ENCODE data around the gene SEL1L. TPM values are rescaled to one million over a fixed set of nuclear protein-coding genes. Genes with fewer than 3 reads are reported as not detected.

Gene SEL1L
- polyA plus RNA-seq, 2 of the 4 experiments (the other 2 are of a cell fraction) = 25.9 to 43.2 TPM

GRCh38 chr14:81436296-81437138 is 97.1 kb downstream of the SEL1L start:
- Histone ChIP-seq H3K9me3 (no peaks in the 10 kb centered on the region; the same call in 2 of the 3 replicates), H3K4me3 (peak overlapping the region; percentile 72), H3K27ac (peak overlapping the region; percentile 34 to 70; a peak in 5 of 6 replicates), H3K4me2 (peak overlapping the region; percentile 100), H3K4me1 (peaks cover 11% of the 10 kb centered on the region)
- ATAC-seq (peak; percentile 92 to 99), FAIRE-seq (no peak), DNase-seq (ENCODE audit: low read depth in 1 of 2, low spot score in 1 of 2) (peak; percentile 58 to 83)
- ChIA-PET CTCF (interaction anchor here (0.6 to 2.5 kb wide), 4 partner anchors 10 to 1381 kb away, joined by 3 to 15 read pairs (median 4); no protein-coding TSS in a partner anchor), POLR2A (interaction anchor here (1.1 to 2.0 kb wide), 2 partner anchors 216 to 218 kb away, joined by 4 to 6 read pairs; partner anchors contain the start of gene GTF2A1)
- WGBS (ENCODE audit: missing lambda C conversion rate) = 5% methylated on average over 14 of the region's 79 CpGs
- peak; percentile 27; the same call in 1 of the 2 replicates for TF ChIP-seq MAX (IDR thresholded peaks at IDR 0.05)
- peak; percentile 45; the same call in 1 of the 2 replicates for TF ChIP-seq RNF2 (IDR thresholded peaks at IDR 0.05; ENCODE audit: borderline replicate concordance, low read depth)
- no peak for TF ChIP-seq CHD2 (IDR thresholded peaks at IDR 0.05; ENCODE audit: low read length, partially characterized antibody)
- TF ChIP-seq E2F6 (IDR thresholded peaks at IDR 0.05; ENCODE audit: borderline replicate concordance, low read depth) = peak; percentile 93

GRCh38 chr14:81435391-81436295 is 98.0 kb downstream of the SEL1L start:
- FAIRE-seq = no peak
- WGBS (ENCODE audit: missing lambda C conversion rate) = 7% methylated on average over 27 of the region's 73 CpGs
- ChIA-PET POLR2A (interaction anchor here (1.1 to 2.0 kb wide), 2 partner anchors 215 to 217 kb away, joined by 4 to 6 read pairs; partner anchors contain the start of gene GTF2A1), CTCF (interaction anchor here (1.0 to 2.5 kb wide), 6 partner anchors 10 to 29 kb away, joined by 3 to 15 read pairs (median 4); no protein-coding TSS in a partner anchor)
- peak; percentile 82 for TF ChIP-seq REST (IDR thresholded peaks at IDR 0.05)
- TF ChIP-seq FOSL2 (IDR thresholded peaks at IDR 0.05) = no peak
- TF ChIP-seq FOSL2 (CRISPR knock-in tag; IDR thresholded peaks at IDR 0.05) = no peak
- TF ChIP-seq CBX8 (IDR thresholded peaks at IDR 0.05) = peak; percentile 5; the same call in 1 of the 2 replicates
- peak; percentile 65 for ATAC-seq
- DNase-seq (ENCODE audit: low read depth in 1 of 2, low spot score in 1 of 2) = peak; percentile 26 to 51
- peak overlapping the region; percentile 72 for H3K4me3 ChIP-seq
- H3K4me2 ChIP-seq = peak overlapping the region; percentile 100
- peak overlapping the region; percentile 34 to 70; a peak in 5 of 6 replicates for H3K27ac ChIP-seq
- peaks cover 11% of the 10 kb centered on the region for H3K4me1 ChIP-seq
- H3K9me3 ChIP-seq = no peaks in the 10 kb centered on the region; the same call in 2 of the 3 replicates

GRCh38 chr14:81435048-81435390 is 98.6 kb downstream of the SEL1L start:
- no peak for DNase-seq (ENCODE audit: low read depth in 1 of 2, low spot score in 1 of 2)
- Histone ChIP-seq H3K4me1 (peaks cover 11% of the 10 kb centered on the region), H3K4me2 (peak overlapping the region; percentile 100), H3K27ac (no peak overlapping the region), H3K9me3 (no peaks in the 10 kb centered on the region; the same call in 2 of the 3 replicates), H3K4me3 (peak overlapping the region; percentile 72; the same call in 1 of the 3 replicates)
- TF ChIP-seq E2F6 (IDR thresholded peaks at IDR 0.05; ENCODE audit: borderline replicate concordance, low read depth) (no peak), MYC (IDR thresholded peaks at IDR 0.05; ENCODE audit: borderline replicate concordance, low read length) (no peak), BCL3 (IDR thresholded peaks at IDR 0.05) (no peak), BHLHE40 (IDR thresholded peaks at IDR 0.05; ENCODE audit: low read depth, low read length) (no peak), FOXS1 (CRISPR knock-in tag; IDR thresholded peaks at IDR 0.05) (no peak), CBX8 (IDR thresholded peaks at IDR 0.05) (peak; percentile 62; the same call in 1 of the 2 replicates)
- ATAC-seq = no peak
- ChIA-PET POLR2A (no interaction called here), CTCF (interaction anchor here (1.0 to 2.5 kb wide), 4 partner anchors 10 to 29 kb away, joined by 3 to 15 read pairs (median 4); no protein-coding TSS in a partner anchor)
- 51% methylated on average over 6 of the region's 6 CpGs for WGBS (ENCODE audit: missing lambda C conversion rate)
- no peak for FAIRE-seq
